OCI-LY3 (cell line): ENCODE measurements around the gene MAST1.

Experiments used
- CTCF ChIP-seq: fragments of 200-600, 300-600 bp; sonication (generic); IDR thresholded peaks from 2 replicates; pipeline ENCODE4 v1.5.1; 2014; ENCODE audit warnings: antibody characterized with exemption, low read length, low read depth
- EZH2phosphoT487 ChIP-seq: fragments of 200-600 bp; shearing (Covaris generic); IDR thresholded peaks from 2 replicates; pipeline ENCODE4 v1.6.1; 2018; ENCODE audit warnings: antibody characterized with exemption, mixed run types, low read depth

GRCh38 chr19:12858041-12858928, 20.0 kb downstream of the MAST1 start:
- no peak for TF ChIP-seq CTCF
- no peak for TF ChIP-seq EZH2phosphoT487
